ENCODE results near the gene TACC2. TPM values are rescaled to one million over a fixed set of nuclear protein-coding genes. Genes with fewer than 3 reads are reported as not detected.

TACC2 gene, protein sequence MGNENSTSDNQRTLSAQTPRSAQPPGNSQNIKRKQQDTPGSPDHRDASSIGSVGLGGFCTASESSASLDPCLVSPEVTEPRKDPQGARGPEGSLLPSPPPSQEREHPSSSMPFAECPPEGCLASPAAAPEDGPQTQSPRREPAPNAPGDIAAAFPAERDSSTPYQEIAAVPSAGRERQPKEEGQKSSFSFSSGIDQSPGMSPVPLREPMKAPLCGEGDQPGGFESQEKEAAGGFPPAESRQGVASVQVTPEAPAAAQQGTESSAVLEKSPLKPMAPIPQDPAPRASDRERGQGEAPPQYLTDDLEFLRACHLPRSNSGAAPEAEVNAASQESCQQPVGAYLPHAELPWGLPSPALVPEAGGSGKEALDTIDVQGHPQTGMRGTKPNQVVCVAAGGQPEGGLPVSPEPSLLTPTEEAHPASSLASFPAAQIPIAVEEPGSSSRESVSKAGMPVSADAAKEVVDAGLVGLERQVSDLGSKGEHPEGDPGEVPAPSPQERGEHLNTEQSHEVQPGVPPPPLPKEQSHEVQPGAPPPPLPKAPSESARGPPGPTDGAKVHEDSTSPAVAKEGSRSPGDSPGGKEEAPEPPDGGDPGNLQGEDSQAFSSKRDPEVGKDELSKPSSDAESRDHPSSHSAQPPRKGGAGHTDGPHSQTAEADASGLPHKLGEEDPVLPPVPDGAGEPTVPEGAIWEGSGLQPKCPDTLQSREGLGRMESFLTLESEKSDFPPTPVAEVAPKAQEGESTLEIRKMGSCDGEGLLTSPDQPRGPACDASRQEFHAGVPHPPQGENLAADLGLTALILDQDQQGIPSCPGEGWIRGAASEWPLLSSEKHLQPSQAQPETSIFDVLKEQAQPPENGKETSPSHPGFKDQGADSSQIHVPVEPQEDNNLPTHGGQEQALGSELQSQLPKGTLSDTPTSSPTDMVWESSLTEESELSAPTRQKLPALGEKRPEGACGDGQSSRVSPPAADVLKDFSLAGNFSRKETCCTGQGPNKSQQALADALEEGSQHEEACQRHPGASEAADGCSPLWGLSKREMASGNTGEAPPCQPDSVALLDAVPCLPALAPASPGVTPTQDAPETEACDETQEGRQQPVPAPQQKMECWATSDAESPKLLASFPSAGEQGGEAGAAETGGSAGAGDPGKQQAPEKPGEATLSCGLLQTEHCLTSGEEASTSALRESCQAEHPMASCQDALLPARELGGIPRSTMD (N-terminal part only)
- total RNA-seq (ENCODE audit: low replicate concordance) = 67.0 and 71.2 TPM in 2 replicates
- long read RNA-seq, transcript TACC2-205 (13 exons, 3,281 nt) = major isoform, 17 of 50 reads
- long read RNA-seq, partial matches to known transcripts = 22 of 50 reads
- long read RNA-seq, other reads (novel, unspliced or antisense) = 11 of 50 reads

DNA sequence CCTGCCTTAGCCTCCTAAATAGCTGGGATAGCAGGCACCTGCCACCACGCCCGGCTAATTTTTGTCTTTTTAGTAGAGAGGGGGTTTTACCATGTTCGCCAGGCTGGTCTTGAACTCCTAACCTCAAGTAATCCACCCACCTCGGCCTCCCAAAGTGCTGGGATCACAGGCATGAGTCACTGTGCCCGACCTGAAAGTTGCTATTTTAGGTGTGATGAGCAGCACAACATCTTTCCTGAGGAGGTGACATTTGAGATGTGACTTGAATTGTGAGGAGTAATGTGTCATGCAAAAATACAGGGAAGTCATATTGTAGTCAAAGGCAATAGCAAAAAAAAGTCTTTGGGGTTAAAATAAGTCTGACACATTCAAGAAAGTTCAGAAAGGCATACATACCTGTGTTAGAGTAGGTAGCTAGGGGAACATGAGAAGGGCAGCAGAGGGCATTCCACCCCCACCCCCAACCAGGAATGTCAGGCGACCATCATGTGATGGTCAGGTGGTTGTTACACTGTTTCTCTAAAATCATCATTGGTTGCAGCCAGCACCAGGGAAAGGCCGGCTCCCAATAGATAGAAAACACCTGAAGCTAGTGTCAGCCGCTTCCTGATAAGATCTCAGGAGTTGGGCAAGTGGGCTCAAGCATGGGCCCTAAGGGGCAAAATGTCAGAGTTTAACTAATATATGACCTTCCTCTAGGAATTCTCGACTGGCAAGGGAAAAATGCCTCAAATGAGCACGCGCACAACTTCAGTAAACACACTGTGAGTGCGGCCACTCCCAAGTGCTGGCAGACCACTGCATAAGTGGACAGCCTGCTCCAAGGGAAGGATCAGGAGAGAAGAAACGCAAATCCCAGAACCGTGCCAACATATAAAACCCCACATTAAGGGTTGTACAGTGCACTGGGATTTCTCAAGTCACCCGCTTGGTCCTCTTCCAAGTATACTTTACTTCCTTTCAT lies at the start of gene TACC2:
TACC2 (plus strand) TSS at position 803 of the 964 bp plus-strand sequence. CDS start 32,819 bp downstream, outside the sequence.
- no peak within 1 kb of the TSS for H3K4me3 Mint-ChIP-seq
- no peaks in the 10 kb centered on the region for H3K27me3 Mint-ChIP-seq
- peaks cover 17% of the 10 kb centered on the region for H3K9me3 Mint-ChIP-seq
- no peaks in the 10 kb centered on the region for H3K36me3 Mint-ChIP-seq
- DNase-seq (ENCODE audit: extremely low spot score, unreplicated experiment) = no peak
- peak within 1 kb of the TSS; percentile 92 for H3K27ac Mint-ChIP-seq
- TF ChIP-seq, protein P1, sequence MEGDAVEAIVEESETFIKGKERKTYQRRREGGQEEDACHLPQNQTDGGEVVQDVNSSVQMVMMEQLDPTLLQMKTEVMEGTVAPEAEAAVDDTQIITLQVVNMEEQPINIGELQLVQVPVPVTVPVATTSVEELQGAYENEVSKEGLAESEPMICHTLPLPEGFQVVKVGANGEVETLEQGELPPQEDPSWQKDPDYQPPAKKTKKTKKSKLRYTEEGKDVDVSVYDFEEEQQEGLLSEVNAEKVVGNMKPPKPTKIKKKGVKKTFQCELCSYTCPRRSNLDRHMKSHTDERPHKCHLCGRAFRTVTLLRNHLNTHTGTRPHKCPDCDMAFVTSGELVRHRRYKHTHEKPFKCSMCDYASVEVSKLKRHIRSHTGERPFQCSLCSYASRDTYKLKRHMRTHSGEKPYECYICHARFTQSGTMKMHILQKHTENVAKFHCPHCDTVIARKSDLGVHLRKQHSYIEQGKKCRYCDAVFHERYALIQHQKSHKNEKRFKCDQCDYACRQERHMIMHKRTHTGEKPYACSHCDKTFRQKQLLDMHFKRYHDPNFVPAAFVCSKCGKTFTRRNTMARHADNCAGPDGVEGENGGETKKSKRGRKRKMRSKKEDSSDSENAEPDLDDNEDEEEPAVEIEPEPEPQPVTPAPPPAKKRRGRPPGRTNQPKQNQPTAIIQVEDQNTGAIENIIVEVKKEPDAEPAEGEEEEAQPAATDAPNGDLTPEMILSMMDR (conservative IDR thresholded peaks at IDR 0.05) = no peak
- H3K4me1 Mint-ChIP-seq (ENCODE audit: unreplicated experiment) = peaks cover 5% of the 10 kb centered on the region

DNA sequence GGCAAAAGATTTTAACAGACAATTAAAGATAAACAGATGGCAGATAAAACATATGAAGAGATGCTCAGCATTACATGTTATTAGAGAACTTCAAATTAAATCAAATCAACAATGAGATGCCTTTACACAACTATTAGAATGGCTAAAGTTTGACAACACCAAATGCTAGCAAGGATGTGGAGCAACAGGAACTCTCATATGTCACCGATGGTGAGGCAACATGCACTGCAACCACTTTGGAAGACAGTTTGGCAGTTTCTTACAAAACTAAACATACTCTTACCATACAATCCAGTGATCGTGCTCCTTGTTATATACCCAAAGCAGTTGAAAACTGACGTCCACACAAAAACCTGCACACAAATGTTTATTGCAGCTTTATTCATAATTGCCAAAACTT lies 47.4 kb upstream of the TACC2 start:
- Mint-ChIP-seq H3K27ac (no peak overlapping the region), H3K36me3 (peaks cover 7% of the 10 kb centered on the region), H3K4me1 (ENCODE audit: unreplicated experiment) (peaks cover 7% of the 10 kb centered on the region), H3K4me3 (no peak overlapping the region), H3K9me3 (peaks cover 6% of the 10 kb centered on the region), H3K27me3 (no peaks in the 10 kb centered on the region)
- TF ChIP-seq, protein P1 (conservative IDR thresholded peaks at IDR 0.05) = no peak
- no peak for DNase-seq (ENCODE audit: extremely low spot score, unreplicated experiment)

DNA sequence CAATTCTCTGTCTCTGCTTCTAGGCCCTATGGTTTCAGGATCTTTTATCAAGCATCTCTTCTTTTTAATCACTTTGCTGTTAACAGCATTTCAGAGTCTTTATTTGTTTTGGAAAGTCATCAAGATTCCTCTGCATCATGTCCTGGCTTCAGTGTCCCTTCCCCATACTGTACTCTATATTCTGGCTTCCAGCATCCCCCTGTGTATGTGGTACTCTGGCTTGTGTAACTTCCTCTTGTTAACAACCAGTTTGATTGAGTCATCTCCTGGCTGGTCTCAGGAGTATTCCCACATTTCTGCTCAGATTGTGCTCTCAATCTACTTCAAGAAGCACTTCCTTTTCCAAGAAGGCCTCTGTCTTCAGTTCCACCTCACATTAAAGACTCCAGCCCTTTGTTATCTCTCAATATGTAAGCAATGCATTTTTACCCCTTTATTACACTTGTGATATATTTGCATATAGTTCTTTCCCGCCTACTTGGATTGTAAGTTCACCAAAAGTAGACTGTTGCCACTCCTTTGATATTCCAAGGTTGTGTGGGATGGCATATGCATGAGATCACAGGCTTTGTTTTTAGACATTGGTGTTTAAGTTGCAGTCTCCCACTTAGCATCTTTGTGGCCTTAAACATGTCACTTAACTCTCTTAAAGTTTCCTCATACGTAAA lies 46.1 kb upstream of the TACC2 start:
- Mint-ChIP-seq H3K9me3 (peaks cover 6% of the 10 kb centered on the region), H3K4me1 (ENCODE audit: unreplicated experiment) (peaks cover 7% of the 10 kb centered on the region), H3K27ac (no peak overlapping the region), H3K36me3 (peaks cover 7% of the 10 kb centered on the region), H3K27me3 (no peaks in the 10 kb centered on the region), H3K4me3 (no peak overlapping the region)
- TF ChIP-seq, protein P1 (conservative IDR thresholded peaks at IDR 0.05) = no peak
- DNase-seq (ENCODE audit: extremely low spot score, unreplicated experiment) = no peak

DNA sequence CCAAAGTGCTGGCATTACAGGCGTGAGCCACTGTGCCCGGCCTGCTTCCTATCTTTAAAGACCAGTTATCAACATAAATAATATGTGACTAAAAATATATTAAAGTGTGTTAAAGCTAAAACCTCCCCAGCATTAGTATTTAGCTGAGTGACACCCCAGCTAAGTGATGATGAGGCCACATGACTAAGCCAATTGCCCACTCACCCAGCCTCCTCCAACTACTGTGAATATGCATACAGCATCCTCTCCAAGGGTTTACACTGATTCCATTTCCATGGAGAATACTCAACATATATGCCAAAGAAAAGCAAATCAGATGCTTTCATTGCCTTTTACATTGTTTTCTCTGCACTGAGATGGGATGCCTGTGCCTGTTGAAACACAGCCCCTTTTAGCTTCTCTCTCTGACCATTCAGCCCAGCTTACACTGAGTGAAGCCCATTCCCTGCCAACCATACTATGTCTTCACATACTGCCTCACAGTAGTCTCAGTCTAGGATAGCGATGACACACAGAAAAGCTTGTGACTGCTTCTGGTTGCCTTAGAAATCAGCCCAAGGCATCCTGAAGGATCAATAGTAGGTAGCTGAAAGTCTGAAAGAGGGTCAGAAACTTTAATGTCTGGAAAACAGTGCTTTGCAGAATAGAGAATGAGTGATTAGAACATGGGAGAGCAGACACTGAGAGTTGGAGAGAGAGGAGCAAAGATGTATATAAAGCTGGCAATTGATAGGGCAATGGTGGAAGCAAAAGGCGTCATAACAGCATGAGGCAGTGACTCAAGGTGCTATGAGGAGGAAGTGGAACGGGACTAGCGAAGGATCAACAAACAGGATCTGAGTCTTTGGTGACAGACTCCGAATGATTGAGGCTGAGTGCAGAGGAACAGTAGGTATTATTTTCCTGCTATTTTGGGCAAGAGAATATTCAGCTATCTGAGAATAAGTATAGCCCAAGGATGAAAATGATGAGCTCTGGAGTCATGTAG lies 41.3 kb upstream of the TACC2 start:
- H3K27me3 Mint-ChIP-seq = no peaks in the 10 kb centered on the region

More for the DNA sequence above, 41.3 kb upstream of the TACC2 start:
- DNase-seq (ENCODE audit: extremely low spot score, unreplicated experiment) = no peak
- Mint-ChIP-seq H3K4me1 (ENCODE audit: unreplicated experiment) (peaks cover 15% of the 10 kb centered on the region), H3K36me3 (peaks cover 10% of the 10 kb centered on the region), H3K27ac (no peak overlapping the region), H3K4me3 (no peak overlapping the region), H3K9me3 (no peaks in the 10 kb centered on the region)
- TF ChIP-seq, protein P1 (conservative IDR thresholded peaks at IDR 0.05) = no peak
